ENCODE data around the gene PAWR. TPM values are rescaled to one million over a fixed set of nuclear protein-coding genes. Genes with fewer than 3 reads are reported as not detected.

PAWR gene
- total RNA-seq, 4 donors from 2014 or later: 0.51 to 1.4 (median 0.72) TPM

DNA sequence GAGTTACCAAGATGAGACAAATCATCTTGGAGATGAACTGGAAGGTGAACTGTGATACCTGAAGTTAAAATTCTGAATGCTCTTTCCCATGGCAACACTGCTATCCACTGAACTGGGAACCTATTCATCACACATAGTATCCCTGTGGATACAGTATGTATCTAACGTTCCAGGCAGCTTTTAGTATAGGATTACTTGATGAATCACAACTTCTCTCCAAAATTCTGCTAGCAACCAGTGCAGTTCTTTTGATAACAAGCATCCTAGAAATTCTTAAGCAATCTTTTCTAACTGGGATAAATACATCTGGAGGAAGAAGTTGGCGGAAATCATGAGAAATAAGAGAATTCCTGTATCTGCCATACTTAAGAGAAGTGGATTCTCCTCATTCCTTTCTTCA is 66.4 kb downstream of the PAWR start:
- no peak for ATAC-seq
- TF ChIP-seq, protein P1, sequence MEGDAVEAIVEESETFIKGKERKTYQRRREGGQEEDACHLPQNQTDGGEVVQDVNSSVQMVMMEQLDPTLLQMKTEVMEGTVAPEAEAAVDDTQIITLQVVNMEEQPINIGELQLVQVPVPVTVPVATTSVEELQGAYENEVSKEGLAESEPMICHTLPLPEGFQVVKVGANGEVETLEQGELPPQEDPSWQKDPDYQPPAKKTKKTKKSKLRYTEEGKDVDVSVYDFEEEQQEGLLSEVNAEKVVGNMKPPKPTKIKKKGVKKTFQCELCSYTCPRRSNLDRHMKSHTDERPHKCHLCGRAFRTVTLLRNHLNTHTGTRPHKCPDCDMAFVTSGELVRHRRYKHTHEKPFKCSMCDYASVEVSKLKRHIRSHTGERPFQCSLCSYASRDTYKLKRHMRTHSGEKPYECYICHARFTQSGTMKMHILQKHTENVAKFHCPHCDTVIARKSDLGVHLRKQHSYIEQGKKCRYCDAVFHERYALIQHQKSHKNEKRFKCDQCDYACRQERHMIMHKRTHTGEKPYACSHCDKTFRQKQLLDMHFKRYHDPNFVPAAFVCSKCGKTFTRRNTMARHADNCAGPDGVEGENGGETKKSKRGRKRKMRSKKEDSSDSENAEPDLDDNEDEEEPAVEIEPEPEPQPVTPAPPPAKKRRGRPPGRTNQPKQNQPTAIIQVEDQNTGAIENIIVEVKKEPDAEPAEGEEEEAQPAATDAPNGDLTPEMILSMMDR (IDR thresholded peaks at IDR 0.05 in 4 of 5, conservative IDR thresholded peaks at IDR 0.05 in 1 of 5): no peak
- no peak for TF ChIP-seq POLR2A (IDR thresholded peaks at IDR 0.05)
- in situ Hi-C loops (cut with MboI; ENCODE audit: low sequenced_read_pairs in 4 of 4) (no loop called here), intact Hi-C loops (cut with DNase I; ENCODE audit: low total_unique reads) (no loop called here)
- Histone ChIP-seq H3K27me3 (no peaks in the 10 kb centered on the region), H3K27ac (no peak overlapping the region), H3K9me3 (no peaks in the 10 kb centered on the region), H3K4me3 (no peak overlapping the region), H3K4me1 (no peaks in the 10 kb centered on the region), H3K36me3 (no peaks in the 10 kb centered on the region)
- DNase-seq: no peak

DNA sequence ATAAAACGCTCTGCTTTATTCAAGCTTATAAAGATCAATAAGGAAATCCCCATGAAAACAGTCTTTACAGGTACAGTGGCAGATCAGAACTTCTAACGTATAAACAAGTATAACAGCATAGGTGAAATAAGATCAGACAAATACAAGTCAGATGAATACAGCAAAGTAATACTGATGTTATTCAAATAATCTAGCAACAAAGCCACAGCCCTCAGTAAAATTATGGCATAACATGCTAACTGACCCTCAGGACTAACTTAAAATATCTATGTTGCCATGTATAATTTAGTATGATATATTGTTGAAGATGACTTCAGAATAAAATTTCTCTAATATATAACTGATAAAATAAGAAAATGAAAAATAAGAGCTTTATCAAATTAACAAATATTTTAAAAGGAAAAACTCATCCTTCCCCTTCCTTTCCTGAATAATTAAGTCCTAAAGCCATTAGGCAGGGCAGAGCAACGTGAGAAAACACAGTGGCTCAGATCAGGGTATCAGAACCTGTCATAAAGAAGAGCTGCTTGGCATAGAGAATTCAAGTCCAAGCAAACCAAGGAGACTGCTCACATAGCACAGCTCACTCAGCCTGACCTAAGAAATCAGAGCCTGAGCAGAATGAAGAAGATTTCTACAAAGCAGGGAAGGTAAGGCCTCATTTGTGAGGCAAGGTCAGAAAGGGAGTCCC is 70.7 kb downstream of the PAWR start:
- intact Hi-C loops (cut with DNase I; ENCODE audit: low total_unique reads) (no loop called here), in situ Hi-C loops (cut with MboI; ENCODE audit: low sequenced_read_pairs in 4 of 4) (no loop called here)
- ATAC-seq (no peak), DNase-seq (no peak)
- Histone ChIP-seq H3K36me3 (no peaks in the 10 kb centered on the region), H3K4me3 (no peak overlapping the region), H3K27ac (no peak overlapping the region), H3K9me3 (no peaks in the 10 kb centered on the region), H3K4me1 (no peaks in the 10 kb centered on the region), H3K27me3 (no peaks in the 10 kb centered on the region)
- no peak for TF ChIP-seq POLR2A (IDR thresholded peaks at IDR 0.05)
- TF ChIP-seq, protein P1 (IDR thresholded peaks at IDR 0.05 in 4 of 5, conservative IDR thresholded peaks at IDR 0.05 in 1 of 5): no peak

DNA sequence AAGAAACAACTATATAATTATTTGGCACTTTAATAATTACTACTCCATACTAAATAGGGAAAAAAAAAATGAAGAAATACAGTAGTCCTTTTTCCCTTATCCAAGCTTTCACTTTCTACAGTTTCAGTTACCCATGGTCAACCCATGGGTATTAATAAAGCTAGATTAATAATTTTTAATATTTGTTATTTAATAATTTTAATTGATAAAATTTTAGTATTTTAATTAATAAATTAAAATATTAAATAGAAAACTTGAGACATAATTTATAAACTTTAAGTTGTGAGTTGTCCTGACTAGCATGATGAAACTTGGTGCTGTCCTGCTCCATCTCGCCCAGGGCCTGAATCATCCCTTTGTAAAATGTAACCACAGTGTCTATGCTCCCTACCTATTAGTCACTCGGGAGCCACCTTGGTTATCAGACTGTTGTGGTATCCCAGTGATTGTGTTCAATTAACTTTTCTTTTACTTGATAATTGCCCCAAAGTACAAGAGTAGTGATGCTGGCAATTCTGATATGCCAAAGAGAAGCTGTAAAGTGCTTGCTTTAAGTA is 71.8 kb downstream of the PAWR start:
- TF ChIP-seq, protein P1 (IDR thresholded peaks at IDR 0.05 in 4 of 5, conservative IDR thresholded peaks at IDR 0.05 in 1 of 5): no peak
- no peak for TF ChIP-seq POLR2A (IDR thresholded peaks at IDR 0.05)
- H3K27ac ChIP-seq: no peak overlapping the region
- in situ Hi-C loops (cut with MboI; ENCODE audit: low sequenced_read_pairs in 4 of 4) (no loop called here), intact Hi-C loops (cut with DNase I; ENCODE audit: low total_unique reads) (no loop called here)
- ATAC-seq (no peak), DNase-seq (no peak)
- no peaks in the 10 kb centered on the region for H3K4me1 ChIP-seq
- no peak overlapping the region for H3K4me3 ChIP-seq
- no peaks in the 10 kb centered on the region for H3K27me3 ChIP-seq
- no peaks in the 10 kb centered on the region for H3K36me3 ChIP-seq
- H3K9me3 ChIP-seq: no peaks in the 10 kb centered on the region

DNA sequence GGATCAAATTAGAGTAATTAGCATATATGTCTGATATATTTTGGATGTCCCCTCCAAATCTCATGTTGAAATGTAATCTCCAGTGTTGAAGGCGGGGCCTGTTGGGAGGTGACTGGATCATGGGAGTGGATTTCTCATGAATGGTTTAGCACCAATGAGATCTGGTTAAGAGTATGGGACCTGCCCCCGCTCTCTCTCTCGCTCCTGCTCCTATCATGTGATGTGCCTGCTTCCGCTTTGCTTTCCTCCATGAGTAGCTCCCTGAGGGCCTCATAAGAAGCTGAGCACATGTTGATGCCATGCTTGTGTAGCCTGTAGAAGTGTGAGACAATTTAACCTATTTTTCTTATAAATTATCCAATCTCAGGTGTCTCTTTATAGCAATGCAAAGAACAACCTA is 73.1 kb downstream of the PAWR start:
- intact Hi-C loops (cut with DNase I; ENCODE audit: low total_unique reads) (no loop called here), in situ Hi-C loops (cut with MboI; ENCODE audit: low sequenced_read_pairs in 4 of 4) (no loop called here)
- Histone ChIP-seq H3K27me3 (no peaks in the 10 kb centered on the region), H3K4me1 (no peaks in the 10 kb centered on the region), H3K9me3 (no peaks in the 10 kb centered on the region), H3K36me3 (no peaks in the 10 kb centered on the region), H3K4me3 (no peak overlapping the region), H3K27ac (no peak overlapping the region)
- no peak for ATAC-seq
- no peak for DNase-seq
- TF ChIP-seq, protein P1 (IDR thresholded peaks at IDR 0.05 in 4 of 5, conservative IDR thresholded peaks at IDR 0.05 in 1 of 5): no peak
- no peak for TF ChIP-seq POLR2A (IDR thresholded peaks at IDR 0.05)

Measured in gastrocnemius medialis (tissue), 4 donors.